ENCODE results near the gene SART3. TPM values are rescaled to one million over a fixed set of nuclear protein-coding genes. Genes with fewer than 3 reads are reported as not detected.

The SART3 gene
- total and polyA plus RNA-seq, 2 of the 13 experiments (the other 11 are each of a cell fraction or from before 2014, with no cell fraction given), result 16.1 to 69.9 TPM

DNA sequence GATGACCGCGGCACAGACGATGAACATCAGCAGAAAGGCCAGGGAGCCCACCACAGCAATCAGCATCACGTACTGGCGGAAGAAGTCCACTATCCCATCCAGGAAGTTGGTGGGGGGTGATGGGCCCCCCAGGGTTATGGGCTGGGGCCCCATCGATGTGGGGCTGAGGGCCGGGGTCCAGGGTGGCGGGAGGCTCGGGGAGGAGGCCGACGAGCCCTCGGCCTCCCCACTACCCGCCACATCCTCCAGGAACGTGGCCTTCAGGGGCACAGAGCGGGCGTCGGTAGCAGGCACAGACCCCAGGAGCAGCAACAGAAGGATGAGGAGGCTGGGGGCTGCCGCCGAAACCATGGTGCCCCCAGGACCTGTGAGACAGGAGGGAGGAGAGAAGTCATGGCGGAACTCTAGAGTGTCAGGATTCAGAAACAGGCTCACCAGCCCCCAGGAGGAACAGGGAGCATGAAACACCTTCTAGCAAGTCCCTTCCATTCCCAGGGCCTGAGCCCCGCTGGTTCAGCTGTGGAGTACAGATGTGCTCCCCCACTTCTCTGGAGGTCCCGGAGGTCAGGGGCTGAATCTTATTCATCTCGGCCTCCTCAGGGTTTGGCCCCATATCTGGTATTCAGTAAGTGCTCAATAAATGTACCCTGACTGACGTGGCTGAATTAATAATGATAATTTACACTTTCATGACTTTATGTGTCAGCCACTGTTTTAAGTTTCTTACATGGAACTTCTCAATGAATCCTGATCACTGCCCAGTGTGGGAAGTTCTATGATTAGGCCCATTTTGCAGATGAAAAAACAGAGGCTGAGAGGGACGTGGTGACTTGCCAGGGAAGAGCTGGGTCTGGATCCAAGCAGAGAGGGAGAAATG lies 31.3 kb upstream of the SART3 start:
- ATAC-seq, result no peak
- 72% methylated on average over 14 of the region's 25 CpGs for WGBS (ENCODE audit: low lambda C conversion rate)
- POLR2A ChIA-PET, result no interaction called here

GRCh38 chr12:108591267-108591980 lies 30.5 kb upstream of the SART3 start:
- CTCF ChIA-PET (ENCODE audit: low intra/inter-chr PET ratio, low total read pairs), result no interaction called here
- POLR2A ChIA-PET, result no interaction called here
- Histone ChIP-seq H3K27ac (ENCODE audit: extremely low read length, insufficient read depth, low read length) (no peak overlapping the region), H3K79me2 (ENCODE audit: insufficient read depth, low read length) (no peaks in the 10 kb centered on the region), H3K36me3 (replicated peaks in 1 of 2; ENCODE audit: control insufficient read depth in 1 of 2, insufficient read depth in 2 of 2, low read length in 2 of 2) (no peaks in the 10 kb centered on the region), H3K4me2 (ENCODE audit: low read depth, low read length) (no peak overlapping the region), H3K4me1 (ENCODE audit: insufficient read depth, low read length) (0 out of 2 replicates have a peak, but pooled peaks cover 8% of the 10 kb centered on the region), H3K9me3 (ENCODE audit: low read length) (no peaks in the 10 kb centered on the region), H4K20me1 (ENCODE audit: insufficient read depth, low read length) (no peaks in the 10 kb centered on the region), H2AFZ (ENCODE audit: low read length) (no peak overlapping the region), H3K27me3 (ENCODE audit: control insufficient read depth in 1 of 2, insufficient read depth in 2 of 2, low read length in 2 of 2) (peaks cover 9 to 40% of the 10 kb centered on the region in 2 experiments), H3K4me3 (replicated peaks in 1 of 3; ENCODE audit: insufficient read depth in 1 of 3, low read depth in 2 of 3, low read length in 3 of 3) (no peak overlapping the region), H3K9ac (ENCODE audit: insufficient read depth, low read depth, low read length) (no peak overlapping the region)
- peak; percentile 16; the same call in 1 of the 3 replicates for ATAC-seq
- in situ Hi-C loops (cut with HindIII; ENCODE audit: extremely low pct_ligation_motif_present, low pct_unique_long_range_greater_than_20kb) (no loop called here), intact Hi-C loops (cut with micrococcal nuclease; ENCODE audit: unreplicated experiment) (no loop called here)
- no TSS peak for BruUV-seq (replicated peaks)
- WGBS (ENCODE audit: low lambda C conversion rate), result 20% methylated on average over 7 of the region's 22 CpGs
- no peak for FAIRE-seq
- no peak for DNase-seq (ENCODE audit: low spot score)
- TF ChIP-seq HIVEP1 (CRISPR knock-in tag; IDR thresholded peaks at IDR 0.05), result no peak
- TF ChIP-seq ARID5B (CRISPR knock-in tag; IDR thresholded peaks at IDR 0.05), result no peak

More for the DNA sequence above, 31.3 kb upstream of the SART3 start:
- no TSS peak for BruUV-seq (replicated peaks)
- Histone ChIP-seq H4K20me1 (ENCODE audit: insufficient read depth, low read length) (no peaks in the 10 kb centered on the region), H3K27me3 (ENCODE audit: control insufficient read depth in 1 of 2, insufficient read depth in 2 of 2, low read length in 2 of 2) (peaks cover 10 to 48% of the 10 kb centered on the region in 2 experiments), H3K4me3 (replicated peaks in 1 of 3; ENCODE audit: insufficient read depth in 1 of 3, low read depth in 2 of 3, low read length in 3 of 3) (no peak overlapping the region), H3K27ac (ENCODE audit: extremely low read length, insufficient read depth, low read length) (no peak overlapping the region), H3K9ac (ENCODE audit: insufficient read depth, low read depth, low read length) (no peak overlapping the region), H3K79me2 (ENCODE audit: insufficient read depth, low read length) (no peaks in the 10 kb centered on the region), H3K9me3 (ENCODE audit: low read length) (no peaks in the 10 kb centered on the region), H2AFZ (ENCODE audit: low read length) (no peak overlapping the region), H3K4me2 (ENCODE audit: low read depth, low read length) (no peak overlapping the region), H3K4me1 (ENCODE audit: insufficient read depth, low read length) (0 out of 2 replicates have a peak, but pooled peaks cover 8% of the 10 kb centered on the region), H3K36me3 (replicated peaks in 1 of 2; ENCODE audit: control insufficient read depth in 1 of 2, insufficient read depth in 2 of 2, low read length in 2 of 2) (no peaks in the 10 kb centered on the region)
- no peak for FAIRE-seq
- DNase-seq (ENCODE audit: low spot score), result no peak
- no peak for TF ChIP-seq ZNF570 (CRISPR knock-in tag; IDR thresholded peaks at IDR 0.05; ENCODE audit: borderline replicate concordance)
- TF ChIP-seq KLF12 (CRISPR knock-in tag; IDR thresholded peaks at IDR 0.05; ENCODE audit: borderline replicate concordance), result no peak
- TF ChIP-seq CAMTA2 (CRISPR knock-in tag; IDR thresholded peaks at IDR 0.05; ENCODE audit: borderline replicate concordance), result no peak
- TF ChIP-seq ZNF629 (CRISPR knock-in tag; conservative IDR thresholded peaks at IDR 0.05), result peak; percentile 88
- TF ChIP-seq ZC3H4 (CRISPR knock-in tag; IDR thresholded peaks at IDR 0.05; ENCODE audit: borderline replicate concordance), result no peak
- TF ChIP-seq HDAC2 (CRISPR knock-in tag; IDR thresholded peaks at IDR 0.05), result no peak
- no peak for TF ChIP-seq SP2 (CRISPR knock-in tag; IDR thresholded peaks at IDR 0.05)
- no peak for TF ChIP-seq ZNF589 (CRISPR knock-in tag; conservative IDR thresholded peaks at IDR 0.05)
- TF ChIP-seq ZKSCAN8 (CRISPR knock-in tag; IDR thresholded peaks at IDR 0.05; ENCODE audit: borderline replicate concordance), result 0 out of 2 replicates have a peak, but pooled peaks have one; percentile 21
- TF ChIP-seq NFE2 (CRISPR knock-in tag; IDR thresholded peaks at IDR 0.05), result no peak
- in situ Hi-C loops (cut with HindIII; ENCODE audit: extremely low pct_ligation_motif_present, low pct_unique_long_range_greater_than_20kb), result no loop called here
- intact Hi-C loops (cut with micrococcal nuclease; ENCODE audit: unreplicated experiment), result no loop called here
- CTCF ChIA-PET (ENCODE audit: low intra/inter-chr PET ratio, low total read pairs), result no interaction called here

Data from HepG2 (cell line).